Upper lobe of left lung (tissue), 6 donors: ENCODE measurements around the gene ANXA2. TPM values are rescaled to one million over a fixed set of nuclear protein-coding genes. Genes with fewer than 3 reads are reported as not detected.
"Not testable (repeated sequence)": the region's sequence is repeated elsewhere in the genome, so short reads cannot be mapped to it uniquely, and the experiment has no call there.

Experiments
- ATAC-seq, 2 donors: fragments of 200-7000 bp; cut with Tn5 transposase; one replicate each; pipeline ENCODE4 v1.9.1; 2022; ENCODE audit warnings: mild to moderate bottlenecking in 2 of 2, moderate library complexity in 2 of 2; ENCODE audit not compliant: low FRiP score in 2 of 2
- DNase-seq, 2 donors: peaks; one replicate each; pipeline ENCODE4 v3.0.0-alpha.2; 2019 to 2020
- H3K27ac ChIP-seq, 4 donors: fragments of 200-600 bp; sonication (generic); one replicate each; pipeline ENCODE4 v1.5.1; 2016 to 2019
- H3K27me3 ChIP-seq, 4 donors: fragments of 200-600 bp; sonication (generic); one replicate each; pipeline ENCODE4 v1.5.1; 2017 to 2019
- H3K36me3 ChIP-seq, 4 donors: fragments of 200-600 bp; sonication (generic); one replicate each; pipeline ENCODE4 v1.5.1; 2016 to 2019
- H3K4me1 ChIP-seq, 4 donors: fragments of 200-600 bp; sonication (generic); one replicate each; pipeline ENCODE4 v1.5.1; 2018 to 2019
- H3K4me3 ChIP-seq, 4 donors: fragments of 200-600 bp; sonication (generic); one replicate each; pipeline ENCODE4 v1.5.1; 2017 to 2019; ENCODE audit warnings: mild to moderate bottlenecking in 2 of 4, moderate library complexity in 1 of 4
- H3K9me3 ChIP-seq, 4 donors: fragments of 200-600 bp; sonication (generic); one replicate each; pipeline ENCODE4 v1.5.1; 2018 to 2019
- EP300 ChIP-seq, 4 donors: sonication (generic); formaldehyde crosslinking; IDR thresholded peaks; one replicate each; pipeline ENCODE4 v1.5.1; 2017; ENCODE audit warnings: antibody characterized with exemption in 4 of 4, control low read depth in 2 of 4
- POLR2A ChIP-seq, 4 donors: fragments of 450-650 bp; IDR thresholded peaks; one replicate each; pipeline ENCODE4 v1.5.1; 2016 to 2017; ENCODE audit warnings: antibody characterized with exemption in 4 of 4, mild to moderate bottlenecking in 2 of 4
- POLR2AphosphoS5 ChIP-seq, 2 donors: sonication (generic); formaldehyde crosslinking; IDR thresholded peaks; one replicate each; pipeline ENCODE4 v1.5.1; 2017; ENCODE audit warnings: antibody characterized with exemption in 2 of 2
- WGBS, 2 donors: methylation state at CpG; one replicate each; pipeline ENCODE4 v1.1.5; 2017 to 2018; 5-methylcytosine and 5-hydroxymethylcytosine counted together
- total RNA-seq, 6 donors: library from RNA; depleted of rRNA in 4 of 6; stranded (reverse); fragments of >200 nt in 4 of 6; gene quantifications; one replicate each; pipeline versions ENCODE4 v1.1.0 to v1.2.1, GENCODE V29; 2016 to 2021
- TF ChIP-seq, protein P1 (sequence below), 6 experiments: fragments of 450-650 bp in 4 of 6; fragments of 200-600 bp in 2 of 6; sonication (generic) in 2 of 6; IDR thresholded peaks; one replicate each; pipeline ENCODE4 v1.5.1; 2016 to 2019; ENCODE audit warnings: antibody characterized with exemption in 6 of 6
- donor health status: DM: no; HTN: no; CAD: no; lungs with moderate emphysema.
- donor health status: DM: no; HTN: yes; CAD: no; lungs with severe emphysema.

The ANXA2 gene
- total RNA-seq, 6 donors from 2014 or later = 394 to 1,774 (median 1,094) TPM

DNA sequence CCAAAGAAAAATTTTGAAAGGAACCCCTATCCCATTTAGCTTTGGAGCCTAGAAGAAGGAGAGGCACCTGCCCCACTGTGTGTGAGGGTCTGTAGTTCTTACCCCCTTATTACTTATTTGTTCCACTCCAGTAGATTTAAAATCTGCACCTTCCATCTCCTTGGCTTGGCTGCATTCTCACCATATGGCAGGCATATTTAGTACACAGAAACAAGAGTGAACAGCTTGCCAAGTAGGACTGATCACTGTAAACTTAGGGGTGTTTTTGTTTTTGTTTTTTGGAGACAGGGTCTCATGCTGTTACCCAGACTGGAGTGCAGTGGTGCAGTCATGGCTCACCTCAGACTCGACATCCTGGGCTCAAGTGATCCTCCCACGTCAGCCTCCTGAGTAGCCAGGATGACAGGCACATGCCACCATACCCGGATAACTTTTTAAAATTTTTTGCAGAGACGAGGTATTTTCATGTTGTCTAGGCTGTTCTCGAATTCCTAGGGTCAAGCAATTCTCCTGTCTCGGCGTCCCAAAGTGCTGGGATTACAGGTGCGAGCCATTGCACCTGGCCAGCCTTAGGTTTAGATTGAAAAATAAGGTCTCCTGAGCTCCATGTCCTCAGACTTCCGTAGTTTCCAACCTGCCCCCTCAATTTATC, 14.1 kb upstream of the ANXA2 start:
- no peaks in the 10 kb centered on the region for H3K36me3 ChIP-seq
- H3K27me3 ChIP-seq = no peaks in the 10 kb centered on the region
- TF ChIP-seq POLR2AphosphoS5 (IDR thresholded peaks at IDR 0.05) = no peak
- no peak for TF ChIP-seq POLR2A (IDR thresholded peaks at IDR 0.05)
- TF ChIP-seq, protein P1, sequence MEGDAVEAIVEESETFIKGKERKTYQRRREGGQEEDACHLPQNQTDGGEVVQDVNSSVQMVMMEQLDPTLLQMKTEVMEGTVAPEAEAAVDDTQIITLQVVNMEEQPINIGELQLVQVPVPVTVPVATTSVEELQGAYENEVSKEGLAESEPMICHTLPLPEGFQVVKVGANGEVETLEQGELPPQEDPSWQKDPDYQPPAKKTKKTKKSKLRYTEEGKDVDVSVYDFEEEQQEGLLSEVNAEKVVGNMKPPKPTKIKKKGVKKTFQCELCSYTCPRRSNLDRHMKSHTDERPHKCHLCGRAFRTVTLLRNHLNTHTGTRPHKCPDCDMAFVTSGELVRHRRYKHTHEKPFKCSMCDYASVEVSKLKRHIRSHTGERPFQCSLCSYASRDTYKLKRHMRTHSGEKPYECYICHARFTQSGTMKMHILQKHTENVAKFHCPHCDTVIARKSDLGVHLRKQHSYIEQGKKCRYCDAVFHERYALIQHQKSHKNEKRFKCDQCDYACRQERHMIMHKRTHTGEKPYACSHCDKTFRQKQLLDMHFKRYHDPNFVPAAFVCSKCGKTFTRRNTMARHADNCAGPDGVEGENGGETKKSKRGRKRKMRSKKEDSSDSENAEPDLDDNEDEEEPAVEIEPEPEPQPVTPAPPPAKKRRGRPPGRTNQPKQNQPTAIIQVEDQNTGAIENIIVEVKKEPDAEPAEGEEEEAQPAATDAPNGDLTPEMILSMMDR (IDR thresholded peaks at IDR 0.05) = no peak
- TF ChIP-seq EP300 (IDR thresholded peaks at IDR 0.05) = no peak
- ATAC-seq (no peak), DNase-seq (no peak)
- 89 to 94% methylated on average over 9 of the region's 9 CpGs for WGBS, 2 donors
- no peak overlapping the region for H3K4me3 ChIP-seq
- H3K4me1 ChIP-seq = peaks cover 19 to 27% (median 22%) of the 10 kb centered on the region in 4 donors
- no peak overlapping the region for H3K27ac ChIP-seq
- H3K9me3 ChIP-seq = no peaks in the 10 kb centered on the region

DNA sequence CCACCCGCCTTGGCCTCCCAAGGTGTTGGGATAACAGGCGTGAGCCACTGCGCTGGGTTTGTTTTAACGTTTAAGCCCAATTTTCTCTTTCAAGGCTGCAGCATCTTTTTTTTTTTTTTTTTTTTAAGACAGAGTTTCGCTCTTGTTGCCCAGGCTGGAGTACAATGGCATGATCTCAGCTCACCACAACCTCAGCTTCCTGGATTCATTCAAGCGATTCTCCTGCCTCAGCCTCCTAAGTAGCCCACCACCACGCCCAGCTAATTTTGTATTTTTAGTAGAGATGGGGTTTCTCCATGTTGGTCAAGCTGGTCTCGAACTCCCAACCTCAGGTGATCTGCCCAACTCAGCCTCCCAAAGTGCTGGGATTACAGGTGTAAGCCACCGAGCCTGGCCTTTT, 12.6 kb upstream of the ANXA2 start:
- not testable (repeated sequence) for H3K4me3 ChIP-seq, H3K36me3 ChIP-seq, H3K27ac ChIP-seq, DNase-seq, ATAC-seq, H3K9me3 ChIP-seq, H3K27me3 ChIP-seq
- WGBS, 2 donors = 89 to 95% methylated on average over 9 of the region's 9 CpGs
- H3K4me1 ChIP-seq = peaks cover 19 to 32% (median 24%) of the 10 kb centered on the region in 4 donors

GRCh38 chr15:60408463-60408981, 10.7 kb upstream of the ANXA2 start:
- H3K4me3 ChIP-seq = no peak overlapping the region
- H3K27me3 ChIP-seq = no peaks in the 10 kb centered on the region
- no peaks in the 10 kb centered on the region for H3K36me3 ChIP-seq
- no peak for DNase-seq
- peak; percentile 77 to 89 for ATAC-seq
- TF ChIP-seq POLR2A (IDR thresholded peaks at IDR 0.05) (no peak), POLR2AphosphoS5 (IDR thresholded peaks at IDR 0.05) (peak in 1 of 2 donors; percentile 84), EP300 (IDR thresholded peaks at IDR 0.05) (peak in 2 of 4 donors; percentile 39 to 77)
- TF ChIP-seq, protein P1 (IDR thresholded peaks at IDR 0.05) = no peak
- peak overlapping the region; percentile 32 to 65 (median 53) for H3K27ac ChIP-seq
- H3K9me3 ChIP-seq = no peaks in the 10 kb centered on the region
- H3K4me1 ChIP-seq = peaks cover 19 to 27% (median 24%) of the 10 kb centered on the region in 4 donors

DNA sequence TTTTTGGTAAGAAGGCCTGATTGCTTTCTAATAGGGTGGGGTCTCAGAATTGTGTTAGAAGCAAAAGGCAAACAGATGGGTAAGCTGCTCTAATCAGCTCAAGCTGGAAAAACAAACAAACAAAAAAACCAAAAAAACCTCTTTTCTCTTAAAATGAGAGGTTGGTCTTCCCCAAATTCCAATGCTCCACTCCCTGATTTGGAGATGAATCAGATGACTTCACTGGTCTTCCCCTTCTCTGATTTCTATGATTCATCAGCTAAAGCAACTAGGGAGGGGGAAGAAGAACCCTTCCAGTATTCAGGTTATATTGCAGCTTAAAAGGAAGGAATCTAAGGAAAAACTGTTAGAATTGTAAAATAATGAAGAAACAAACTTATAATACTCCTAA, 9.6 kb upstream of the ANXA2 start:
- no peak overlapping the region for H3K4me3 ChIP-seq
- H3K9me3 ChIP-seq = no peaks in the 10 kb centered on the region
- H3K36me3 ChIP-seq = no peaks in the 10 kb centered on the region
- peaks cover 19 to 27% (median 24%) of the 10 kb centered on the region in 4 donors for H3K4me1 ChIP-seq
- DNase-seq = no peak
- ATAC-seq = peak in 1 of 2 donors; percentile 92
- H3K27me3 ChIP-seq = no peaks in the 10 kb centered on the region
- TF ChIP-seq, protein P1 (IDR thresholded peaks at IDR 0.05) = no peak
- no peak for TF ChIP-seq EP300 (IDR thresholded peaks at IDR 0.05)
- no peak for TF ChIP-seq POLR2A (IDR thresholded peaks at IDR 0.05)
- TF ChIP-seq POLR2AphosphoS5 (IDR thresholded peaks at IDR 0.05) = no peak
- H3K27ac ChIP-seq = peak overlapping the region in 1 of 4 donors; percentile 50

- Histone ChIP-seq H3K36me3 (no peaks in the 10 kb centered on the region), H3K4me1 (peaks cover 19 to 27% (median 24%) of the 10 kb centered on the region in 4 donors), H3K9me3 (no peaks in the 10 kb centered on the region), H3K27me3 (no peaks in the 10 kb centered on the region), H3K27ac (peak overlapping the region in 2 of 4 donors; percentile 2 to 25), H3K4me3 (no peak overlapping the region)
- DNase-seq (no peak), ATAC-seq (no peak)
- TF ChIP-seq, protein P1 (IDR thresholded peaks at IDR 0.05) = no peak
- no peak for TF ChIP-seq POLR2AphosphoS5 (IDR thresholded peaks at IDR 0.05)
- WGBS, 2 donors = 79% methylated on average over 2 of the region's 2 CpGs
Measured at GRCh38 chr15:60406513-60407414, 9.0 kb upstream of the ANXA2 start.
